BLaER1 treated with 17β-estradiol and CSF1 and Interleukin-3, amounts not matched to agents 10 nM and 100 nM (cell line): Measurements from ENCODE around the gene CAMKV.
A peak's percentile ranks its signal among the peaks of the same experiment; 100 is the strongest.

Source experiments
- H3K27ac ChIP-seq, 11 experiments: shearing (Covaris generic); formaldehyde crosslinking; 2 replicates each; pipeline ENCODE4 v1.8.1; 2022
- H3K27me3 ChIP-seq, 11 experiments: shearing (Covaris generic); formaldehyde crosslinking; 2 replicates each; pipeline ENCODE4 v1.8.1; 2022
- H3K36me3 ChIP-seq, 11 experiments: shearing (Covaris generic); formaldehyde crosslinking; 2 replicates each; pipeline ENCODE4 v1.8.1; 2022
- H3K4me1 ChIP-seq, 10 experiments: shearing (Covaris generic); formaldehyde crosslinking; 2 replicates each; pipeline ENCODE4 v1.8.1; 2022
- H3K4me2 ChIP-seq, 11 experiments: shearing (Covaris generic); formaldehyde crosslinking; 2 replicates each; pipeline ENCODE4 v1.8.1; 2022
- H3K4me3 ChIP-seq, 10 experiments: shearing (Covaris generic); formaldehyde crosslinking; 2 replicates each; pipeline ENCODE4 v1.8.1; 2022
- H3K9ac ChIP-seq, 11 experiments: shearing (Covaris generic); formaldehyde crosslinking; 2 replicates each; pipeline ENCODE4 v1.8.1; 2022
- H3K9me3 ChIP-seq, 11 experiments: shearing (Covaris generic); formaldehyde crosslinking; replicated peaks in 1 of 11; 2 replicates each; pipeline ENCODE4 v1.8.1; 2022
- H4K20me1 ChIP-seq, 11 experiments: shearing (Covaris generic); formaldehyde crosslinking; 2 replicates each; pipeline ENCODE4 v1.8.1; 2022
- Cebpa-rat ChIP-seq, 11 experiments: shearing (Covaris generic); IDR thresholded peaks; 2 replicates each; pipeline ENCODE4 v1.8.1; 2022

The CAMKV gene

GRCh38 chr3:49871531-49872153 is 1.9 kb upstream of the CAMKV start:
- H3K9ac ChIP-seq, result no peak overlapping the region
- H3K36me3 ChIP-seq, result no peaks in the 10 kb centered on the region
- H3K4me3 ChIP-seq, result no peak overlapping the region
- H3K27me3 ChIP-seq, result peaks cover 28 to 38% (median 32%) of the 10 kb centered on the region in 11 experiments
- H3K27ac ChIP-seq, result no peak overlapping the region
- peaks cover 4 to 49% (median 31%) of the 10 kb centered on the region in 10 experiments; a peak in 19 of 20 replicates for H3K4me1 ChIP-seq
- no peak for TF ChIP-seq Cebpa-rat (IDR thresholded peaks at IDR 0.05)
- H3K9me3 ChIP-seq, result no peaks in the 10 kb centered on the region
- H4K20me1 ChIP-seq, result peaks cover 0 to 38% (median 6%) of the 10 kb centered on the region in 11 experiments; a peak in 10 of 22 replicates
- peak overlapping the region in 5 of 11 experiments; percentile 13 to 32 (median 17); a peak in 7 of 22 replicates for H3K4me2 ChIP-seq

GRCh38 chr3:49868862-49869466 is 742 bp downstream of the CAMKV start:
- H4K20me1 ChIP-seq, result peaks cover 0 to 63% (median 6%) of the 10 kb centered on the region in 11 experiments; a peak in 10 of 22 replicates
- no peak for TF ChIP-seq Cebpa-rat (IDR thresholded peaks at IDR 0.05)
- peak overlapping the region in 4 of 11 experiments; percentile 8 to 46 (median 42); a peak in 3 of 22 replicates for H3K9ac ChIP-seq
- peaks cover 4 to 49% (median 31%) of the 10 kb centered on the region in 10 experiments; a peak in 19 of 20 replicates for H3K4me1 ChIP-seq
- H3K27ac ChIP-seq, result no peak overlapping the region
- H3K4me3 ChIP-seq, result peak overlapping the region; percentile 45 to 66 (median 55)
- H3K36me3 ChIP-seq, result no peaks in the 10 kb centered on the region
- H3K27me3 ChIP-seq, result peaks cover 28 to 38% (median 32%) of the 10 kb centered on the region in 11 experiments
- peak overlapping the region; percentile 89 to 98 (median 94) for H3K4me2 ChIP-seq
- H3K9me3 ChIP-seq, result no peaks in the 10 kb centered on the region

- no peak overlapping the region for H3K4me3 ChIP-seq
- no peak overlapping the region for H3K27ac ChIP-seq
- no peak overlapping the region for H3K9ac ChIP-seq
- H3K27me3 ChIP-seq, result peaks cover 28 to 38% (median 32%) of the 10 kb centered on the region in 11 experiments
- H4K20me1 ChIP-seq, result peaks cover 0 to 64% (median 6%) of the 10 kb centered on the region in 11 experiments; a peak in 11 of 22 replicates
- H3K36me3 ChIP-seq, result no peaks in the 10 kb centered on the region
- TF ChIP-seq Cebpa-rat (IDR thresholded peaks at IDR 0.05), result no peak
- H3K9me3 ChIP-seq, result no peaks in the 10 kb centered on the region
- peaks cover 3 to 42% (median 24%) of the 10 kb centered on the region in 10 experiments; a peak in 19 of 20 replicates for H3K4me1 ChIP-seq
- H3K4me2 ChIP-seq, result peak overlapping the region in 7 of 11 experiments; percentile 2 to 97 (median 94); a peak in 5 of 22 replicates
Observed at GRCh38 chr3:49867871-49868321, 1.8 kb downstream of the CAMKV start.

- no peaks in the 10 kb centered on the region for H3K36me3 ChIP-seq
- H3K9ac ChIP-seq, result no peak overlapping the region
- no peak overlapping the region for H3K27ac ChIP-seq
- no peak overlapping the region for H3K4me3 ChIP-seq
- H3K27me3 ChIP-seq, result peaks cover 28 to 38% (median 32%) of the 10 kb centered on the region in 11 experiments
- H4K20me1 ChIP-seq, result peaks cover 0 to 64% (median 6%) of the 10 kb centered on the region in 11 experiments; a peak in 11 of 22 replicates
- no peak for TF ChIP-seq Cebpa-rat (IDR thresholded peaks at IDR 0.05)
- peaks cover 0 to 39% (median 22%) of the 10 kb centered on the region in 10 experiments; a peak in 18 of 20 replicates for H3K4me1 ChIP-seq
- H3K9me3 ChIP-seq, result no peaks in the 10 kb centered on the region
- H3K4me2 ChIP-seq, result 0 out of 22 replicates have a peak overlapping the region, but pooled peaks of 2 of the 11 experiments have one; percentile 92
Observed at GRCh38 chr3:49867400-49867799, 2.3 kb downstream of the CAMKV start.

GRCh38 chr3:49865198-49865784 is 4.4 kb downstream of the CAMKV start:
- Histone ChIP-seq H3K9me3 (no peaks in the 10 kb centered on the region), H3K9ac (no peak overlapping the region), H4K20me1 (peaks cover 0 to 62% (median 6%) of the 10 kb centered on the region in 11 experiments; a peak in 11 of 22 replicates), H3K27ac (no peak overlapping the region), H3K27me3 (peaks cover 24 to 29% (median 26%) of the 10 kb centered on the region in 11 experiments), H3K4me3 (no peak overlapping the region), H3K36me3 (no peaks in the 10 kb centered on the region), H3K4me1 (peaks cover 0 to 23% (median 17%) of the 10 kb centered on the region in 10 experiments; a peak in 18 of 20 replicates), H3K4me2 (no peak overlapping the region)
- TF ChIP-seq Cebpa-rat (IDR thresholded peaks at IDR 0.05), result no peak

GRCh38 chr3:49864505-49864904 is 5.2 kb downstream of the CAMKV start:
- Histone ChIP-seq H3K27me3 (peaks cover 16 to 21% (median 18%) of the 10 kb centered on the region in 11 experiments), H3K4me3 (no peak overlapping the region), H3K9ac (no peak overlapping the region), H3K4me1 (peaks cover 0 to 17% (median 10%) of the 10 kb centered on the region in 10 experiments; a peak in 17 of 20 replicates), H3K27ac (no peak overlapping the region), H3K36me3 (no peaks in the 10 kb centered on the region), H3K9me3 (no peaks in the 10 kb centered on the region), H4K20me1 (peaks cover 0 to 54% (median 0%) of the 10 kb centered on the region in 11 experiments; a peak in 9 of 22 replicates), H3K4me2 (no peak overlapping the region)
- TF ChIP-seq Cebpa-rat (IDR thresholded peaks at IDR 0.05), result no peak

GRCh38 chr3:49859576-49860305 is 10.0 kb downstream of the CAMKV start:
- TF ChIP-seq Cebpa-rat (IDR thresholded peaks at IDR 0.05), result no peak
- Histone ChIP-seq H3K36me3 (no peaks in the 10 kb centered on the region), H3K4me3 (no peak overlapping the region), H3K9ac (no peak overlapping the region), H3K27ac (no peak overlapping the region), H3K27me3 (no peaks in the 10 kb centered on the region), H4K20me1 (peaks cover 0 to 9% (median 0%) of the 10 kb centered on the region in 11 experiments; a peak in 1 of 22 replicates), H3K9me3 (no peaks in the 10 kb centered on the region), H3K4me1 (peaks cover 12 to 41% (median 37%) of the 10 kb centered on the region in 10 experiments), H3K4me2 (no peak overlapping the region)
